Gastrocnemius medialis (tissue), 4 donors: ENCODE measurements around the gene PDZRN3. TPM values are rescaled to one million over a fixed set of nuclear protein-coding genes. Genes with fewer than 3 reads are reported as not detected.

Source experiments
- ATAC-seq, 2 donors: fragments of 150-250 bp; one replicate each; pipeline ENCODE4 v1.9.1; 2016
- DNase-seq, 2 donors: peaks; one replicate each; pipeline ENCODE4 v3.0.0-alpha.2; 2019
- H3K27ac ChIP-seq, 4 donors: fragments of 200-600 bp; sonication (generic); 1 replicate in 1 of 4; 2 replicates in 3 of 4; pipeline ENCODE4 v1.5.1; 2016 to 2018; ENCODE audit warnings: mild to moderate bottlenecking in 2 of 4, moderate library complexity in 1 of 4
- H3K27me3 ChIP-seq, 3 donors: fragments of 200-600 bp; sonication (generic) in 2 of 3; 1 replicate in 1 of 3; 2 replicates in 2 of 3; pipeline versions ENCODE4 v1.5.1 to v1.6.0; 2016 to 2019; ENCODE audit warnings: mild to moderate bottlenecking in 1 of 3, moderate library complexity in 1 of 3
- H3K36me3 ChIP-seq, 2 donors: fragments of 200-600 bp; sonication (generic) in 1 of 2; one replicate each; pipeline ENCODE4 v1.5.1; 2017 to 2018
- H3K4me1 ChIP-seq, 2 donors: fragments of 200-600 bp; sonication (generic) in 1 of 2; one replicate each; pipeline ENCODE4 v1.5.1; 2016 to 2017; ENCODE audit warnings: mild to moderate bottlenecking in 2 of 2
- H3K4me3 ChIP-seq, 4 donors: fragments of 200-600 bp; sonication (generic) in 3 of 4; 1 replicate in 1 of 4; 2 replicates in 3 of 4; pipeline ENCODE4 v1.5.1; 2016 to 2019; ENCODE audit warnings: mild to moderate bottlenecking in 2 of 4
- H3K9me3 ChIP-seq, 3 donors: fragments of 200-600 bp; sonication (generic) in 2 of 3; 1 replicate in 1 of 3; 2 replicates in 2 of 3; pipeline ENCODE4 v1.5.1; 2016 to 2019
- CTCF ChIP-seq, 5 experiments: fragments of 450-650 bp in 3 of 5; fragments of 200-600 bp in 2 of 5; sonication (generic) in 2 of 5; IDR thresholded peaks in 4 of 5; conservative IDR thresholded peaks in 1 of 5; 1 replicate in 4 of 5; 2 replicates in 1 of 5; pipeline ENCODE4 v1.5.1; 2016 to 2019; ENCODE audit warnings: antibody characterized with exemption in 5 of 5, mild to moderate bottlenecking in 3 of 5, moderate library complexity in 3 of 5
- POLR2A ChIP-seq, 2 donors: fragments of 450-650 bp; IDR thresholded peaks; one replicate each; pipeline ENCODE4 v1.6.1; 2017; ENCODE audit warnings: antibody characterized with exemption in 2 of 2, mild to moderate bottlenecking in 2 of 2, moderate library complexity in 2 of 2
- in situ Hi-C, 4 donors: fragments of 200-750 bp; cut with MboI; loops; one replicate each; pipeline versions ENCODE4 v1.15.0 to v1.8.0; 2017; ENCODE audit warnings: low sequenced_read_pairs in 4 of 4
- intact Hi-C: fragments of 100-400 bp; cut with DNase I; formaldehyde crosslinking; loops from one replicate; pipeline ENCODE4 v1.15.1; 2023; ENCODE audit warnings: low total_unique reads
- total RNA-seq, 4 donors: library from RNA; depleted of rRNA; stranded (reverse); fragments of >200 nt; gene quantifications; one replicate each; pipeline versions ENCODE4 v1.1.0 to v1.2.3, GENCODE V29; 2016

PDZRN3 gene
- 10 to 100 TPM in 3 of 4 donors, 1 to 10 TPM in 1; 9.1 to 30.3 (median 24.7) TPM for total RNA-seq

- H3K27me3 ChIP-seq, result no peaks in the 10 kb centered on the region
- peak within 1 kb of the TSS; percentile 89 to 94 (median 92) for H3K27ac ChIP-seq
- peak; percentile 41 to 44 for DNase-seq
- ATAC-seq, result peak; percentile 46 to 48
- in situ Hi-C loops (loop anchor here in 3 of 4 donors (10.0 to 25.0 kb wide), 2 partner anchors 212 to 220 kb away; no protein-coding TSS in a partner anchor), intact Hi-C loops (loop anchor here (2.0 to 10.0 kb wide), 4 partner anchors 106 to 1180 kb away; partner anchors contain the start of gene RYBP)
- no peaks in the 10 kb centered on the region for H3K36me3 ChIP-seq
- peak; percentile 64 to 83 for TF ChIP-seq POLR2A (IDR thresholded peaks at IDR 0.05)
- peak in 1 of 5 experiments; percentile 3 for TF ChIP-seq CTCF (IDR thresholded peaks at IDR 0.05 in 4 of 5, conservative IDR thresholded peaks at IDR 0.05 in 1 of 5)
- peak within 1 kb of the TSS; percentile 71 to 93 (median 78) for H3K4me3 ChIP-seq
- H3K9me3 ChIP-seq, result no peaks in the 10 kb centered on the region
- peaks cover 34 to 56% of the 10 kb centered on the region in 2 donors for H3K4me1 ChIP-seq
Measured at GRCh38 chr3:73624821-73625665, at the start of gene PDZRN3. PDZRN3 (minus strand) TSS chr3:73624941.

- intact Hi-C loops, result no loop called here
- DNase-seq (no peak), ATAC-seq (no peak)
- no peak overlapping the region for H3K27ac ChIP-seq
- no peaks in the 10 kb centered on the region for H3K4me1 ChIP-seq
- TF ChIP-seq POLR2A (IDR thresholded peaks at IDR 0.05), result no peak
- no peak for TF ChIP-seq CTCF (IDR thresholded peaks at IDR 0.05 in 4 of 5, conservative IDR thresholded peaks at IDR 0.05 in 1 of 5)
- no peaks in the 10 kb centered on the region for H3K9me3 ChIP-seq
- no peaks in the 10 kb centered on the region for H3K27me3 ChIP-seq
- in situ Hi-C loops, result loop anchor here in 1 of 4 donors (25.0 kb wide), 1 partner anchor 562 kb away; no protein-coding TSS in a partner anchor
- H3K36me3 ChIP-seq, result no peaks in the 10 kb centered on the region
- H3K4me3 ChIP-seq, result no peak overlapping the region
Measured at GRCh38 chr3:73674280-73674679, 49.5 kb upstream of the PDZRN3 start.

GRCh38 chr3:73669260-73669659 lies 44.5 kb upstream of the PDZRN3 start:
- no peak for ATAC-seq
- H3K4me1 ChIP-seq, result no peaks in the 10 kb centered on the region

GRCh38 chr3:73668391-73668790 lies 43.6 kb upstream of the PDZRN3 start:
- DNase-seq, result no peak
- TF ChIP-seq CTCF (IDR thresholded peaks at IDR 0.05 in 4 of 5, conservative IDR thresholded peaks at IDR 0.05 in 1 of 5) (no peak), POLR2A (IDR thresholded peaks at IDR 0.05) (no peak)
- Histone ChIP-seq H3K27me3 (no peaks in the 10 kb centered on the region), H3K4me3 (no peak overlapping the region), H3K9me3 (no peaks in the 10 kb centered on the region), H3K36me3 (no peaks in the 10 kb centered on the region), H3K4me1 (no peaks in the 10 kb centered on the region), H3K27ac (no peak overlapping the region)
- intact Hi-C loops (no loop called here), in situ Hi-C loops (loop anchor here in 1 of 4 donors (25.0 kb wide), 1 partner anchor 556 kb away; no protein-coding TSS in a partner anchor)
- no peak for ATAC-seq

More at GRCh38 chr3:73669260-73669659, 44.5 kb upstream of the PDZRN3 start:
- Histone ChIP-seq H3K27ac (no peak overlapping the region), H3K36me3 (no peaks in the 10 kb centered on the region), H3K4me3 (no peak overlapping the region), H3K27me3 (no peaks in the 10 kb centered on the region), H3K9me3 (no peaks in the 10 kb centered on the region)
- in situ Hi-C loops, result loop anchor here in 1 of 4 donors (25.0 kb wide), 1 partner anchor 557 kb away; no protein-coding TSS in a partner anchor
- intact Hi-C loops, result no loop called here
- DNase-seq, result no peak
- TF ChIP-seq CTCF (IDR thresholded peaks at IDR 0.05 in 4 of 5, conservative IDR thresholded peaks at IDR 0.05 in 1 of 5), result no peak
- no peak for TF ChIP-seq POLR2A (IDR thresholded peaks at IDR 0.05)
